ENCODE measurements around the gene PCDHB11.
A peak's percentile ranks its signal among the peaks of the same experiment; 100 is the strongest.
"Not testable (repeated sequence)": the region's sequence is repeated elsewhere in the genome, so short reads cannot be mapped to it uniquely, and the experiment has no call there.

PCDHB11 gene

GRCh38 chr5:141199359-141200235 is at the start of gene PCDHB11:
Gene PCDHB11 (plus strand): TSS chr5:141199627. CDS start chr5:141199775, 148 bp downstream.
- DNase-seq = no peak

GRCh38 chr5:141149812-141150211 is 49.6 kb upstream of the PCDHB11 start, which contains the start of gene PCDHB6:
Gene PCDHB6 (plus strand): TSS chr5:141150057. CDS start chr5:141150258, 201 bp downstream.
- no peak for DNase-seq

- no peak for DNase-seq
Measured at GRCh38 chr5:141150224-141150992, 49.0 kb upstream of the PCDHB11 start.

- no peak for DNase-seq
Measured at GRCh38 chr5:141150993-141151325, 48.5 kb upstream of the PCDHB11 start.

- DNase-seq = not testable (repeated sequence)
Measured at GRCh38 chr5:141151632-141152031, 47.8 kb upstream of the PCDHB11 start.

GRCh38 chr5:141152096-141152495 is 47.3 kb upstream of the PCDHB11 start:
- not testable (repeated sequence) for DNase-seq

GRCh38 chr5:141155540-141156374 is 43.7 kb upstream of the PCDHB11 start:
- no peak for DNase-seq

- not testable (repeated sequence) for DNase-seq
Measured at GRCh38 chr5:141157356-141157755, 42.1 kb upstream of the PCDHB11 start.

- not testable (repeated sequence) for DNase-seq
Measured at GRCh38 chr5:141157901-141158300, 41.5 kb upstream of the PCDHB11 start.

- peak; percentile 14 for DNase-seq
Measured at GRCh38 chr5:141172381-141173204, 26.8 kb upstream of the PCDHB11 start, which contains the start of gene PCDHB7. Gene PCDHB7 (plus strand): TSS chr5:141172644. CDS start chr5:141172836, 192 bp downstream.

- DNase-seq = not testable (repeated sequence)
Measured at GRCh38 chr5:141174291-141175104, 24.9 kb upstream of the PCDHB11 start.

- DNase-seq = no peak
Measured at GRCh38 chr5:141175933-141176332, 23.5 kb upstream of the PCDHB11 start.

GRCh38 chr5:141177577-141178191 is 21.7 kb upstream of the PCDHB11 start, which contains the start of gene PCDHB8:
Gene PCDHB8 (plus strand): TSS chr5:141177790. CDS start chr5:141178035, 245 bp downstream.
- DNase-seq = not testable (repeated sequence)

- DNase-seq = not testable (repeated sequence)
Measured at GRCh38 chr5:141179371-141179770, 20.1 kb upstream of the PCDHB11 start.

- not testable (repeated sequence) for DNase-seq
Measured at GRCh38 chr5:141179876-141180275, 19.6 kb upstream of the PCDHB11 start.

GRCh38 chr5:141180313-141180712 is 19.1 kb upstream of the PCDHB11 start:
- DNase-seq = no peak

GRCh38 chr5:141182248-141182647 is 17.2 kb upstream of the PCDHB11 start, which contains the start of gene PCDHB16:
Gene PCDHB16 (plus strand): TSS chr5:141182387. CDS start chr5:141182560, 173 bp downstream.
- no peak for DNase-seq

GRCh38 chr5:141184117-141184855 is 15.1 kb upstream of the PCDHB11 start:
- DNase-seq = not testable (repeated sequence)

GRCh38 chr5:141186897-141187512 is 12.4 kb upstream of the PCDHB11 start, which contains the start of gene PCDHB9:
Gene PCDHB9 (plus strand): TSS chr5:141187161. CDS start chr5:141187319, 158 bp downstream.
- peak; percentile 27 for DNase-seq
